LNCAP (cell line): Measurements from ENCODE around the gene JMJD6.

Source experiments
- CTCF ChIP-seq: fragments of 450-650 bp; IDR thresholded peaks from 2 replicates; pipeline ENCODE4 v1.5.1; 2017; ENCODE audit warnings: mild to moderate bottlenecking

The JMJD6 gene

DNA sequence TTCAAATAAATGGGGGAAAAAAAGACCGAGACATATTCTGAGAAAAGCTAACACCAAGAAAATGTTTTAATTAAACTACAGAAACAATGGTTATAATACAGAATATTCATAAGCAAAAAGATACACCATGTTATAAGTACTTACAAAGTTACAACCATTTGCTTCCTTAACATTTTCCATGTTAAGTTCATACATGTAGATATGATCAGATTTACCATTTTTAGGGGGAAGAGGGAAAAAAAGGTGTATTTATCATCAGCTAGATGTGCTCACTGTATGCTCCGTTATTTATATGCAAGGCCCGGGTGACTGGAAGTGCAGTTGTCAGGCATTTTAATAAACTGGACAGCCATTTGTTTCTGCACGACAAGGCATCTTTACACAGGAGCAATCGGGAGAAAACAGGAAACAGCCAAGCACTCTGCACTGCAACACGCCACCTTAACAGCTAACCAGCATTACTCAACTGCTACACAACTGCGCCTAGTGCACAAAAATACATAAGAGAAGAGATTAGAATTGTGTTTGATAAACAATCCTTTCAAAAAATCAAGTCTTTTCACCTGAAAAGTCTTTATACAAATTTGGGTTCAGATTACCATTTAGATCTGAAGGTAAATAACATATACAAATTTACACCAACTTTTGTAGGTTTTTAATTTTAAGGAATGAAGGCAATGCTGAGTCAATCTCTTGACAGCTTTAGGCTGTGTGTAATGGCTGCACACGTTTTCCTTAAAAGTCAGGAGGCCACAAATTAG is 7.9 kb upstream of the JMJD6 start:
- TF ChIP-seq CTCF: no peak

GRCh38 chr17:76733618-76733957 is 7.2 kb upstream of the JMJD6 start:
- no peak for TF ChIP-seq CTCF

GRCh38 chr17:76732734-76733617 is 6.6 kb upstream of the JMJD6 start:
- TF ChIP-seq CTCF: no peak

DNA sequence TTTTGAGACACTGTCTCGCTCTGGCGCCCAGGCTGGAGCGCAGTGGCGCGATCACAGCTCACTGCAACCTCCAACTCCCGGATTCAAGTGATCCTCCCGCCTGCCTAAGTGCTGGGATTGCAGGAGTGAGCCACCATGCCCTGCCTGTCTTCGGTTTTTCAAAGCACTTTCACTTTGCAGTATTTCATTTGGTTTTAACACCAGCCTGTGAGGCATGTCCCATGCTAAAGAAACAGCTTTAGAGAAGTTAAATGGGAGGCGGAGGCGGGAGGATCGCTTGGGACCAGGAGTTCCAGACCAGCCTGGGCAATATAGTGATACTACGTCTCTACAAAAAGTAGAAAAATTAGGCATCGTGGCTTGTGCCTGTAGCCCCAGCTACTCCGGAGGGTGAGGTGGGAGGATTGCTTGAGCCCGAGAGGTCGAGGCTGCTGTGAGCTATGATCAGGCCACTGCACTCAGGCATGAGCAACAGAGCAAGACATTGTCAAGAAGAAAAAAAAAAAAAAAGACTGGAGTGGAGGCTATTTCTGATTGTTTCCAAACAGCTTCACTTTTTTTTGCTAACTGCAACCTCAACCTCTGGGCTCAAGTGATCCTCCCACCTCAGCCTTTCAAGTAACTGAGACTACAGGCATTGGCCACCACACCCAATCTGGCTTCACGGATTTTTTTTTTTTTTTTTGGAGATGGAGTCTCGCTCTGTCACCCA is 1.5 kb upstream of the JMJD6 start:
- TF ChIP-seq CTCF: no peak

- peak; percentile 82 for TF ChIP-seq CTCF
These were observed 641 bp upstream of the JMJD6 start, which contains the start of gene METTL23 for GRCh38 chr17:76726776-76727718. TSS of gene METTL23 (plus strand) at chr17:76726839. CDS start at chr17:76729711, 2,872 bp downstream.

DNA sequence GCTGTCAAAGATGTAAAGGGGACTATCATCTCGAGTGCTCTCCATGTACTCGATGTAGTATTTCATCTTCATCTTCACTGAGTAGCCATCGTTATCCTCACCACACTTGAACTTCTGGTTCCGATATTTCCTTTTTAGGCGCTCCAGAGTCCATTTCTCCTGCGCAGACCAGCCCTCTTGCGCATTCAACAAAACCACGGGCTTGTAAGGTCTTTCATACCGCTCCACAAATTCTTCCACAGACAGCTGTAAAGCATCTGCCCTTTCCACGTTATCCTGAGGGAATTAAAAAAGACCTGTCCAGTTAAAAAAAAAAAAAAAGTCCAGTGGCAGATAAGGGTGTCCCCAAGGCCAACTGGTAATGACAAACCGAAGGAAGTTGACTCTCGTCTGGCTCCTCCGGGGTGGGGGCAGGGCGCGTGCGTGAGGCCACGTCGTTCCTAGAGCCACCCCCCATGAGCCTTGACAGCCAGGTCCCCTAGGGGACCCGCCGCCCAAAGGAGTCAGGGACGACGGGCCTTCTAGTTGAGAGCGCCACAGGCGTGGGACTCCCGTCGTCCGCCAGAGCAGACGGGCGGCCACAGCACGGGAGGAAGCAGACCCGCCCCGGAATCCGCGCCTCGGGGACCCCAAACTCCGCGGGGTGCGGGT is 701 bp downstream of the JMJD6 start:
- TF ChIP-seq CTCF: no peak
